Coronary artery (tissue), 2 donors: ENCODE results near the gene EIF5B.
A peak's percentile ranks its signal among the peaks of the same experiment; 100 is the strongest.

ENCODE experiments used
- DNase-seq: peaks from one replicate; pipeline ENCODE4 v3.0.0-alpha.2; 2017; ENCODE audit warnings: low spot score
- H3K27ac ChIP-seq, 2 donors: fragments of 200-600 bp; sonication (generic); one replicate each; pipeline ENCODE4 v1.5.1; 2016 to 2019
- H3K4me3 ChIP-seq: fragments of 200-600 bp; sonication (generic); 2 replicates; pipeline ENCODE4 v1.5.1; 2016; ENCODE audit warnings: mild to moderate bottlenecking, moderate library complexity
- TF ChIP-seq, protein P1 (sequence below): fragments of 200-600 bp; sonication (generic); IDR thresholded peaks from one replicate; pipeline ENCODE4 v1.5.1; 2019; ENCODE audit warnings: antibody characterized with exemption

The EIF5B gene

DNA sequence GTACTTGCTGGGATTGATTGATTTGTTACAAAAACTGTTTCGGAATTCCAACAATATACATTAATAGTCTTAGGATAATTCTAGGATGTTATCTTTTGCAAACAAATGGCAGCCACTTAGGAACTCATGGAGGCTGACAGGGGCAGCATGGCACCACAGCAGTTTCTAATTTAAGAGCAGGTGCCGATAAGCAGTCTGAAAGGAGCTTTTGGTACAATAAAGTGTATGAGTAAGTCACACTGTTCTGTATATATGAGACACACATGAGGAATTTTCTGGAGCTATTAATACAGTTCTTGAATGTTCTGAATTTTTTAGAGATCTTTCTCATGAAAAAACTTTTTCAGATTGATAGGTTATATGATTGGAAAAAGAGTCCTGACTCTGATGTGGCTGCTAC is 52.2 kb downstream of the EIF5B start:
- DNase-seq, result no peak
- TF ChIP-seq, protein P1, sequence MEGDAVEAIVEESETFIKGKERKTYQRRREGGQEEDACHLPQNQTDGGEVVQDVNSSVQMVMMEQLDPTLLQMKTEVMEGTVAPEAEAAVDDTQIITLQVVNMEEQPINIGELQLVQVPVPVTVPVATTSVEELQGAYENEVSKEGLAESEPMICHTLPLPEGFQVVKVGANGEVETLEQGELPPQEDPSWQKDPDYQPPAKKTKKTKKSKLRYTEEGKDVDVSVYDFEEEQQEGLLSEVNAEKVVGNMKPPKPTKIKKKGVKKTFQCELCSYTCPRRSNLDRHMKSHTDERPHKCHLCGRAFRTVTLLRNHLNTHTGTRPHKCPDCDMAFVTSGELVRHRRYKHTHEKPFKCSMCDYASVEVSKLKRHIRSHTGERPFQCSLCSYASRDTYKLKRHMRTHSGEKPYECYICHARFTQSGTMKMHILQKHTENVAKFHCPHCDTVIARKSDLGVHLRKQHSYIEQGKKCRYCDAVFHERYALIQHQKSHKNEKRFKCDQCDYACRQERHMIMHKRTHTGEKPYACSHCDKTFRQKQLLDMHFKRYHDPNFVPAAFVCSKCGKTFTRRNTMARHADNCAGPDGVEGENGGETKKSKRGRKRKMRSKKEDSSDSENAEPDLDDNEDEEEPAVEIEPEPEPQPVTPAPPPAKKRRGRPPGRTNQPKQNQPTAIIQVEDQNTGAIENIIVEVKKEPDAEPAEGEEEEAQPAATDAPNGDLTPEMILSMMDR, result no peak
- Histone ChIP-seq H3K27ac (peak overlapping the region in 1 of 2 donors; percentile 25), H3K4me3 (no peak overlapping the region)

DNA sequence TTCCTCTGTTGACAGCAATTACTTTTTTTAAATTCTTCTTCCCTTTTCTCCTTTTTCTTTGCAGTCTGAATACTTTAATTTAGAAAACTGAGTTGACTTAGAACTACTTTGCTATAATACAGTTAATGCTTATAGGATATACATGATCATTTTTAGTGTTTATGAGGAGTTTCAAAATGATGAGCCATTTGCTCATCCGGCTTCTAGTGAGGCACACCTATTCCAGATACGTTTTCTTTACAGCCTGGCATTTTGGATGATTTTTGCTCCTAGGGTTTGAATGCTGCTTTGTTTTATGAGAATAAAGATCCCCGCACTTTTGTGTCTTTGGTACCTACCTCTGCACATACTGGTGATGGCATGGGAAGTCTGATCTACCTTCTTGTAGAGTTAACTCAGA is 52.8 kb downstream of the EIF5B start:
- no peak overlapping the region for H3K4me3 ChIP-seq
- DNase-seq, result no peak
- TF ChIP-seq, protein P1, result no peak
- H3K27ac ChIP-seq, result peak overlapping the region; percentile 10 to 25

DNA sequence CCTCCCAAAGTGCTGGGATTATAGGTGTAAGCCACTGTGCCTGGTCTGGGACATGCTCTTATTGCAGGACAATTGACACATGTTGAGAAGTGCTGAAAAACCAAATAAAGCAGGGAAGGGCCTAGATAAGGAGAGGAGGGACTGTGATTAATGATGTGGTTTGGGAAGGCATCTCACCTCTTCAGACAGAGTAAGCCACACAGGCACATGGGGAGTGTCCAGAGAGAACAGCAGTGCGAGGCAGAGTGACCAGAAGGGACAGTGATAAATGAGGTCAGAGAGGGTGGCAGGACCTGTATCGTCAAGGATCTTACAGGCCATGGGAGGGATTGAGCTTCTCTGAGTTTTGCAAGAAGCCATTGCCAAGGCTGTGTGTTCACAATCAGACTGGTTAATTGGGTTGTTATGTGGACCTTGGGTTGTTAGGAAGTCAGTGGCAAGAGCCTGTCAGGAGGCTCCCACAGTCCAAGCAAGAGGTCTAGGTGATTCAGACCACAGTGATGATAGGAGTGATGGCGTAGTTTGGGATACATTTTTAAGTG is 58.5 kb downstream of the EIF5B start:
- no peak for DNase-seq
- no peak overlapping the region for H3K4me3 ChIP-seq
- TF ChIP-seq, protein P1, result no peak
- no peak overlapping the region for H3K27ac ChIP-seq

DNA sequence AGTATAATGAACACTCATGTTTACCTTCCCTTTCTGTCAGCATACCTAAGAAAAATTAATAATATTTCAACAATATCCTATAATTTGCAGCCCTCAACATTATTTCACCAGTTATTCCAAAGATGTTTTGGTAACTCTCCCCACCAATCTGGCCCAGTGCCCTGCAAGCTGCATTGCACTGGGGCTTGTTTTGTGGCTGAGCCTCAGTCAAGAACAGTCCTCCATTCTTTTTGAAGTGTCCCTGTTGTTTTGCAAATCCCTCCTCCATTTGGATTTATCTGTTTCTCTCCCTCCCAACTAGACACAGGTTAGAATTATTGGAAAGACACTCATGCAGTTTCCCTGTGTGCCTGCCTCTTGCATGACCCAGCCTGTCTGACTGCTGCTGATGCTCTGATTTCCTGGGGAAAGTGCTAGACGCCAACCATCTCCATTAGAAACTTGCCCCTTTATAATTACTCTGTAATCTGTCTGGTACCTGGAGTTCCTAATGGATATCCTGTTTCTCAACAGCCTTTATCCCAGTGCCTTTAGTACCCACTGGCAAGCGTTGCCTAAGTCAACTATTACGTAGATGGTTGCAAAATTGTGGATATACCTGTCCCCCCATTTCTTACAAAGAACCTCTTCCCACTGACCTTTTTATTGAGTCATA is 60.2 kb downstream of the EIF5B start:
- TF ChIP-seq, protein P1, result no peak
- DNase-seq, result no peak
- Histone ChIP-seq H3K4me3 (no peak overlapping the region), H3K27ac (no peak overlapping the region)

DNA sequence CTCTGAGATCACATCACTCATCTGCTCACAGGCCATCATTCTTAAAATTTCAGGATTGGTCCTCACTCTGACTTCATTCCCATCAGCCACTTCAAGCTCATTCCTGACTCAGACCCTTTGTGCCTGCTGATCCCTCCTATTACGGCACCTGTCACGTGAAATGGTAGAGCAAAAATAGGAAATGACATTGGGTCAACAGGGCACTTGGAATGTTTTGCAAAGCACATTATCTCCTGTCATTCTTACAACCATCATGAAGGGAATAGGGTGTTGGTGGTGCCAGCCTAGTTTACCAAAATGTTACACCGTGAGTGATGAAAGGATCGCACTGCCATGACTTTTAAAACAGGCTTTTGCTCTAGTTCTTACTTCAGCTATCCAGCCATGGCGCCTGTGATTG is 61.1 kb downstream of the EIF5B start:
- DNase-seq, result no peak
- H3K27ac ChIP-seq, result no peak overlapping the region
- H3K4me3 ChIP-seq, result no peak overlapping the region
- TF ChIP-seq, protein P1, result no peak

DNA sequence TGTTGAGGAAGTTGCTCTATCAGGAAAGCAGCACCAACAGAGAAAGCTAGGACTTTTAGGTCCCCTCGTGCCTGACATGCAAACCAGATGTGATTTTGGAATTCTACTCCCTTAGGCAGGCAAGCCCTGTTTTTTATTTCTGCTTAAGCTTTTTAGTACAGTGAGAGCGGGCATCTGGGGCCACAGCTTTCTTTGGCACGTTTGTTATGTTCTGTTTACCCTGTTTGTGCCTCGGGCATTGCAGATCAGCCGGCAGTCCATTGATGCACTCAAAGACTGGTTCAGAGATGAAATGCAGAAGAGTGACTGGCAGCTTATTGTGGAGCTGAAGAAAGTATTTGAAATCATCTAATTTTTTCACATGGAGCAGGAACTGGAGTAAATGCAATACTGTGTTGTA is 61.9 kb downstream of the EIF5B start:
- Histone ChIP-seq H3K4me3 (no peak overlapping the region), H3K27ac (no peak overlapping the region)
- DNase-seq, result no peak
- TF ChIP-seq, protein P1, result no peak

DNA sequence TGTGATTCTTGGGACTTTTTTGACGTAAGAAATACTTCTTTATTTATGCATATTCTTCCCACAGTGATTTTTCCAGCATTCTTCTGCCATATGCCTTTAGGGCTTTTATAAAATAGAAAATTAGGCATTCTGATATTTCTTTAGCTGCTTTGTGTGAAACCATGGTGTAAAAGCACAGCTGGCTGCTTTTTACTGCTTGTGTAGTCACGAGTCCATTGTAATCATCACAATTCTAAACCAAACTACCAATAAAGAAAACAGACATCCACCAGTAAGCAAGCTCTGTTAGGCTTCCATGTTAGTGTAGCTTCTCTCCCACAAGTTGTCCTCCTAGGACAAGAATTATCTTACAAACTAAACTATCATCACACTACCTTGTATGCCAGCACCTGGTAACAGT is 62.6 kb downstream of the EIF5B start:
- no peak overlapping the region for H3K27ac ChIP-seq
- DNase-seq, result no peak
- H3K4me3 ChIP-seq, result no peak overlapping the region
- TF ChIP-seq, protein P1, result no peak
